Brain microvascular endothelial cell (primary cell): ENCODE results near the gene RIMKLA.

Source experiments
- DNase-seq: peaks from one replicate; pipeline ENCODE4 v3.0.0-alpha.2; 2020
- H3K27ac ChIP-seq: fragments of 250-450 bp; sonication (Bioruptor Pico); 2 replicates; pipeline ENCODE4 v1.5.1; 2020; ENCODE audit warnings: mild to moderate bottlenecking, moderate library complexity
- H3K27me3 ChIP-seq: fragments of 250-450 bp; sonication (Bioruptor Pico); replicated peaks from 2 replicates; pipeline ENCODE4 v1.5.1; 2020; ENCODE audit warnings: mild to moderate bottlenecking
- H3K36me3 ChIP-seq: fragments of 250-450 bp; sonication (Bioruptor Pico); replicated peaks from 2 replicates; pipeline ENCODE4 v1.5.1; 2020; ENCODE audit warnings: mild to moderate bottlenecking
- H3K4me3 ChIP-seq: 2 replicates; pipeline ENCODE4 v1.5.1; 2011; ENCODE audit warnings: low read depth, mild to moderate bottlenecking, control low read depth, low read length, moderate library complexity
- in situ Hi-C: cut with HindIII; loops from 2 replicates; pipeline ENCODE4 v1.10.0; 2017; ENCODE audit warnings: low sequenced_read_pairs, low pct_ligation_motif_present
- TF ChIP-seq, protein P1 (sequence below): IDR thresholded peaks from 2 replicates; pipeline ENCODE4 v1.5.1; 2011; ENCODE audit warnings: low read depth, mild to moderate bottlenecking, moderate library complexity, low read length, control low read depth, inconsistent platforms; ENCODE audit errors: missing control alignments

RIMKLA gene

GRCh38 chr1:42381280-42381673 is 685 bp downstream of the RIMKLA start:
- no peak overlapping the region for H3K27ac ChIP-seq
- TF ChIP-seq, protein P1, sequence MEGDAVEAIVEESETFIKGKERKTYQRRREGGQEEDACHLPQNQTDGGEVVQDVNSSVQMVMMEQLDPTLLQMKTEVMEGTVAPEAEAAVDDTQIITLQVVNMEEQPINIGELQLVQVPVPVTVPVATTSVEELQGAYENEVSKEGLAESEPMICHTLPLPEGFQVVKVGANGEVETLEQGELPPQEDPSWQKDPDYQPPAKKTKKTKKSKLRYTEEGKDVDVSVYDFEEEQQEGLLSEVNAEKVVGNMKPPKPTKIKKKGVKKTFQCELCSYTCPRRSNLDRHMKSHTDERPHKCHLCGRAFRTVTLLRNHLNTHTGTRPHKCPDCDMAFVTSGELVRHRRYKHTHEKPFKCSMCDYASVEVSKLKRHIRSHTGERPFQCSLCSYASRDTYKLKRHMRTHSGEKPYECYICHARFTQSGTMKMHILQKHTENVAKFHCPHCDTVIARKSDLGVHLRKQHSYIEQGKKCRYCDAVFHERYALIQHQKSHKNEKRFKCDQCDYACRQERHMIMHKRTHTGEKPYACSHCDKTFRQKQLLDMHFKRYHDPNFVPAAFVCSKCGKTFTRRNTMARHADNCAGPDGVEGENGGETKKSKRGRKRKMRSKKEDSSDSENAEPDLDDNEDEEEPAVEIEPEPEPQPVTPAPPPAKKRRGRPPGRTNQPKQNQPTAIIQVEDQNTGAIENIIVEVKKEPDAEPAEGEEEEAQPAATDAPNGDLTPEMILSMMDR: no peak
- H3K27me3 ChIP-seq: peaks cover 11% of the 10 kb centered on the region
- H3K36me3 ChIP-seq: no peaks in the 10 kb centered on the region
- in situ Hi-C loops: no loop called here
- no peak overlapping the region for H3K4me3 ChIP-seq
- DNase-seq: no peak

DNA sequence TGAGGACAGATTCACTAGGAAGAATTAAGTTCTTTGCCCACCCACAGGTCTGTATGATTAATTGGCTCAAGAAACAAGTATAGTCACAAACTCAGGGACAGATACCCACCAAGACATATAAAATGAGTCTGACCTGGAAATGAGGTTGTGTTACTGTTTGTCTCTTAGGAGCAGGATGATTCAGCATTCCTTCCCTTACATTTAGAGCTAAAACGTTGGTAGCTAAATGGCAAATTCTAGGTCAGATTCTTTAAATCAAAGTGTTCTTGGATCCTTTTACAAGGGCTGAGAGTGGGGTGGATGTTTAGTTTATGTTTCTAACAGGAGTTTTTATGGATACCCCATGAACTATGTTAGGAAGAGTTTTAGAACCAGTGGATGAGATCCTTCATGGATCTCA is 4.7 kb downstream of the RIMKLA start:
- Histone ChIP-seq H3K36me3 (no peaks in the 10 kb centered on the region), H3K27ac (no peak overlapping the region), H3K4me3 (no peak overlapping the region), H3K27me3 (peaks cover 11% of the 10 kb centered on the region)
- TF ChIP-seq, protein P1: no peak
- DNase-seq: peak; percentile 2
- in situ Hi-C loops: no loop called here

- Histone ChIP-seq H3K27ac (no peak overlapping the region), H3K27me3 (peaks cover 8% of the 10 kb centered on the region), H3K4me3 (no peak overlapping the region), H3K36me3 (no peaks in the 10 kb centered on the region)
- DNase-seq: no peak
- TF ChIP-seq, protein P1: no peak
- in situ Hi-C loops: no loop called here
These were observed 5.5 kb downstream of the RIMKLA start for GRCh38 chr1:42386051-42386450.

DNA sequence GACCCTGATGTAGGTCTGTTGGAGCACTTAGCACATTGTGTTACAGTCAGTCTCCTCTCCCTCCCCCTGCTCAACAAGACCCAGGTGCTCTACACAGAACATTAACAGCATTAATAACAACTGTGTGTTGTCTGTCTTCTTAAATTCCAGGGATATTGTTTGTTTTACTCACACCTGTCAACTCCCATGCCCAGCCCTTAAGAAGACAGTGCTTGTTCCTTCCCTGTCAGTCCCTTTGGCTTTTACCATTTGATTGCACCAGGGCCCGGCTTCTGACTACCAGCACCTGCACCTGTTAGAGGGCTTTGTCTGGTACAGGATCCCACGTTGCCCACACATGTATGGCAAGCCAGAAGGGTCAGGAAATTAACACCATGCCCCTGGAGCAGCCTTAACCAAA is 11.7 kb downstream of the RIMKLA start:
- no peak overlapping the region for H3K27ac ChIP-seq
- H3K4me3 ChIP-seq: no peak overlapping the region
- DNase-seq: no peak
- H3K36me3 ChIP-seq: no peaks in the 10 kb centered on the region
- TF ChIP-seq, protein P1: no peak
- peaks cover 2% of the 10 kb centered on the region for H3K27me3 ChIP-seq
- in situ Hi-C loops: no loop called here

GRCh38 chr1:42392967-42393848 is 12.6 kb downstream of the RIMKLA start:
- in situ Hi-C loops: no loop called here
- H3K27ac ChIP-seq: no peak overlapping the region
- DNase-seq: no peak

More at GRCh38 chr1:42392967-42393848, 12.6 kb downstream of the RIMKLA start:
- Histone ChIP-seq H3K4me3 (no peak overlapping the region), H3K27me3 (peaks cover 2% of the 10 kb centered on the region), H3K36me3 (no peaks in the 10 kb centered on the region)
- TF ChIP-seq, protein P1: no peak
